Vagina (tissue), 2 donors: ENCODE data around the gene KRTAP12-3. TPM values are rescaled to one million over a fixed set of nuclear protein-coding genes. Genes with fewer than 3 reads are reported as not detected.
"Not testable (repeated sequence)": the region's sequence is repeated elsewhere in the genome, so short reads cannot be mapped to it uniquely, and the experiment has no call there.

Experiments used
- DNase-seq, 2 donors: peaks; one replicate each; pipeline ENCODE4 v3.0.0-alpha.2; 2017; ENCODE audit errors: extremely low spot score in 2 of 2
- H3K27ac ChIP-seq: fragments of 200-600 bp; sonication (generic); one replicate; pipeline ENCODE4 v1.5.1; 2019
- H3K27me3 ChIP-seq: fragments of 200-600 bp; sonication (generic); one replicate; pipeline ENCODE4 v1.5.1; 2019
- H3K36me3 ChIP-seq, 2 donors: fragments of 200-600 bp; sonication (generic); one replicate each; pipeline ENCODE4 v1.5.1; 2017 to 2019
- H3K4me1 ChIP-seq: fragments of 200-600 bp; sonication (generic); one replicate; pipeline ENCODE4 v1.5.1; 2019
- H3K4me3 ChIP-seq, 2 donors: fragments of 200-600 bp; sonication (generic); 1 replicate in 1 of 2; 2 replicates in 1 of 2; pipeline ENCODE4 v1.5.1; 2016 to 2019
- H3K9me3 ChIP-seq: fragments of 200-600 bp; sonication (generic); one replicate; pipeline ENCODE4 v1.5.1; 2019
- POLR2A ChIP-seq, 2 donors: fragments of 450-650 bp; IDR thresholded peaks; one replicate each; pipeline ENCODE4 v1.6.1; 2017; ENCODE audit warnings: antibody characterized with exemption in 2 of 2, mild to moderate bottlenecking in 2 of 2, moderate library complexity in 2 of 2
- POLR2AphosphoS5 ChIP-seq, 2 donors: sonication (generic); formaldehyde crosslinking; IDR thresholded peaks; one replicate each; pipeline ENCODE4 v1.9.0; 2017; ENCODE audit warnings: antibody characterized with exemption in 2 of 2, mild to moderate bottlenecking in 2 of 2, low read depth in 1 of 2; ENCODE audit not compliant: insufficient read depth in 1 of 2
- intact Hi-C: fragments of 100-400 bp; cut with DNase I; formaldehyde crosslinking; loops from one replicate; pipeline ENCODE4 v1.15.1; 2023
- total RNA-seq: library from RNA; depleted of rRNA; stranded (reverse); fragments of >200 nt; gene quantifications from one replicate; pipeline ENCODE4 v1.2.3, GENCODE V29; 2016
- TF ChIP-seq, protein P1 (sequence below), 3 experiments: fragments of 450-650 bp in 2 of 3; fragments of 200-600 bp in 1 of 3; sonication (generic) in 1 of 3; IDR thresholded peaks; one replicate each; pipeline ENCODE4 v1.5.1; 2017 to 2019; ENCODE audit warnings: antibody characterized with exemption in 3 of 3, mild to moderate bottlenecking in 2 of 3, moderate library complexity in 2 of 3

The KRTAP12-3 gene
- total RNA-seq, 1 donor from 2014 or later, result not detected

DNA sequence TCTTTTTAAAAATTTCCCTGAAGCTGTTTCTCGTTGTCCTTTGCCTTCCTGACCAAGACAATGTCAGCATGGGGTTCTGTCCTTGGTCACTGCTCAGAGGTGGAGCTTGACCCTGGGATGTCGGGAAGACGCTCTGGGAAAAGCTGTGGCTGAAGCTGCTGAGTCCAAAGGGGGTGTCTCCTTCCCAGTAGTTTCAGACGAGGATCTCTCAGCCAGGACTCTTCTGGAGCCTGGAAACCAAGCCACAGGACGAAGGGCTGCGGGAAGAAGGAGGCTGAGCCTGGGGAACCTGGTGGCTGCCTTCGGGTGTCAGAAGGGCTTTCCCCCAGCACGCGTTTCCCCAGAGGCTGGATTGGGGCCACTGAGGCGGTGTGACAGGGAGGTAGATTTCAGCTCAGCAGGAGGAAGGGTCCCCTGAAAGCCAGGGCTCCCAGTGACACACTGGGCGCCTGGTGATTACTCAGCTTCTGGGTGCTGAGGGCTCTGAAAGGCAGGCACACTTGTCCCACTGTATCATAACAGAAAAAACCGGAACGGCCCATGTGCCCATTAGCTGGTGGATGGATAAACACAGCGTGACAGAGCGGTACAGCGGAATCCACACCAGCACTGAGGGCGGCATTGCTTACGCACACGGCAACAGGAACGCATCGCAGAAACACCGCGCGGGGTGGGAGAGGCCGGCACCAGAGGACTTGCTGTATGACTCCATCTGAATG, 29.3 kb downstream of the KRTAP12-3 start:
- no peaks in the 10 kb centered on the region for H3K27me3 ChIP-seq
- no peaks in the 10 kb centered on the region for H3K9me3 ChIP-seq
- TF ChIP-seq, protein P1, sequence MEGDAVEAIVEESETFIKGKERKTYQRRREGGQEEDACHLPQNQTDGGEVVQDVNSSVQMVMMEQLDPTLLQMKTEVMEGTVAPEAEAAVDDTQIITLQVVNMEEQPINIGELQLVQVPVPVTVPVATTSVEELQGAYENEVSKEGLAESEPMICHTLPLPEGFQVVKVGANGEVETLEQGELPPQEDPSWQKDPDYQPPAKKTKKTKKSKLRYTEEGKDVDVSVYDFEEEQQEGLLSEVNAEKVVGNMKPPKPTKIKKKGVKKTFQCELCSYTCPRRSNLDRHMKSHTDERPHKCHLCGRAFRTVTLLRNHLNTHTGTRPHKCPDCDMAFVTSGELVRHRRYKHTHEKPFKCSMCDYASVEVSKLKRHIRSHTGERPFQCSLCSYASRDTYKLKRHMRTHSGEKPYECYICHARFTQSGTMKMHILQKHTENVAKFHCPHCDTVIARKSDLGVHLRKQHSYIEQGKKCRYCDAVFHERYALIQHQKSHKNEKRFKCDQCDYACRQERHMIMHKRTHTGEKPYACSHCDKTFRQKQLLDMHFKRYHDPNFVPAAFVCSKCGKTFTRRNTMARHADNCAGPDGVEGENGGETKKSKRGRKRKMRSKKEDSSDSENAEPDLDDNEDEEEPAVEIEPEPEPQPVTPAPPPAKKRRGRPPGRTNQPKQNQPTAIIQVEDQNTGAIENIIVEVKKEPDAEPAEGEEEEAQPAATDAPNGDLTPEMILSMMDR (IDR thresholded peaks at IDR 0.05), result no peak
- TF ChIP-seq POLR2A (IDR thresholded peaks at IDR 0.05), result no peak
- TF ChIP-seq POLR2AphosphoS5 (IDR thresholded peaks at IDR 0.05; ENCODE audit: insufficient read depth in 1 of 2, low read depth in 1 of 2), result no peak
- intact Hi-C loops, result no loop called here
- H3K4me1 ChIP-seq, result no peaks in the 10 kb centered on the region
- peak; percentile 62 to 84 for DNase-seq
- H3K36me3 ChIP-seq, result no peaks in the 10 kb centered on the region
- H3K4me3 ChIP-seq, result no peak overlapping the region
- H3K27ac ChIP-seq, result no peak overlapping the region

DNA sequence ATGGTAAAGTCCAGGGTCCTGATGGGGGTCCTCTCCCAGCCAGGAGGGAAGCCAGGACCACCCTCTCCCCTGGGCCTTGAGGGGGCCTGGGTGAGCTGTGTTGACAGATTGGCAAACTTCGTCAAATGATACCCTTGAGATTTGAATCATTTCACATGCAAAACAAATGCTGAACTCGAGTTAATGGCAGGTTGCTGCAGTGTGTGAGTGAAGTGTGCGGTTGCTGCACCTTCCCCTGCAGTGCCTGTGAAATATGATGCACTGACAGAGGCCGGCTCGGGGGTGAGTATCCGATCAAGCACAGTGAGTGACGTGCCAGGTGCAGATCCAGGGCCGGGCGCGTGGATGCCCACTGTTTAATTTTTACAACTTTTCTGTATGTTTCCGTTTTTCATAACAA, 29.9 kb downstream of the KRTAP12-3 start:
- peak; percentile 64 to 74 for DNase-seq

DNA sequence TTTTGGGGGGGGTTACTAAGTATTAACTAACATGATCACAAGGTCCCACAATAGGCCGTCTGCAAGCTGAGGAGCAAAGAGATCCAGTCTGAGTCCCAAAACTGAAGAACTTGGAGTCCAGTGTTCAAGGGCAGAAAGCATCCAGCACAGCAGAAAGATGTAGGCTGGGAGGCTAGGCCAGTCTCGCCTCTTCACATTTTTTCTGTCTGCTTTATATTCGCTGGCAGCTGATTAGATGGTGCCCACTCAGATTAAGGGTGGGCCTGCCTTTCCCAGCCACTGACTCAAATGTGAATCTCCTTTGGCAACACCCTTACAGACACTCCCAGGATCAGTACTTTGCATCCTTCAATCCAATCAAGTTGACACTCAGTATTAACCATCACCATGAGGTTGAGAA, 32.0 kb downstream of the KRTAP12-3 start:
- DNase-seq, result peak in 1 of 2 donors; percentile 52
- intact Hi-C loops, H3K27me3 ChIP-seq, H3K36me3 ChIP-seq, H3K4me3 ChIP-seq, H3K27ac ChIP-seq, H3K9me3 ChIP-seq, H3K4me1 ChIP-seq: not testable (repeated sequence)

More for the DNA sequence above, 29.9 kb downstream of the KRTAP12-3 start:
- Histone ChIP-seq H3K27me3 (no peaks in the 10 kb centered on the region), H3K36me3 (no peaks in the 10 kb centered on the region), H3K4me1 (no peaks in the 10 kb centered on the region), H3K4me3 (no peak overlapping the region), H3K9me3 (no peaks in the 10 kb centered on the region), H3K27ac (no peak overlapping the region)
- intact Hi-C loops, result no loop called here
- no peak for TF ChIP-seq POLR2A (IDR thresholded peaks at IDR 0.05)
- TF ChIP-seq, protein P1 (IDR thresholded peaks at IDR 0.05), result no peak
- no peak for TF ChIP-seq POLR2AphosphoS5 (IDR thresholded peaks at IDR 0.05; ENCODE audit: insufficient read depth in 1 of 2, low read depth in 1 of 2)

DNA sequence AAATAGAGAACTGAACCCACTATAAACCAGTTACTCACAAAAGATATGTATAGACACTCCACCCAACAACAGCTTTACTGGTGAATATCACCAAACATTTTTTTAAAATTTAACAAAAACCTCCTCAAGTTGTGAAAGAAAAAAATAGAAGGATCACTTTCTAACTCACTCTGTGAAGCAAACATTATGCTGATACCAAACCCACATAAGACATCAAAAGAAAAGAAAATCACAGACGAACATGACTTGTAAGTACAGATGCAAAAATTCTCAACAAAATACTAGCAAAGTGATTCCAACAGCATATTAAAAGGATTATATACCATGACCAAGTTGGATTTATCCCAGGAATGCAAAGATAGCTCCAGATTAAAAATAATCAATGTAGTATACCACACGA, 34.0 kb downstream of the KRTAP12-3 start:
- TF ChIP-seq POLR2AphosphoS5 (IDR thresholded peaks at IDR 0.05; ENCODE audit: insufficient read depth in 1 of 2, low read depth in 1 of 2) (no peak), POLR2A (IDR thresholded peaks at IDR 0.05) (no peak)
- TF ChIP-seq, protein P1 (IDR thresholded peaks at IDR 0.05), result no peak
- Histone ChIP-seq H3K27ac (no peak overlapping the region), H3K9me3 (no peaks in the 10 kb centered on the region), H3K27me3 (no peaks in the 10 kb centered on the region), H3K4me3 (no peak overlapping the region), H3K36me3 (no peaks in the 10 kb centered on the region), H3K4me1 (no peaks in the 10 kb centered on the region)
- no peak for DNase-seq
- intact Hi-C loops, result no loop called here

DNA sequence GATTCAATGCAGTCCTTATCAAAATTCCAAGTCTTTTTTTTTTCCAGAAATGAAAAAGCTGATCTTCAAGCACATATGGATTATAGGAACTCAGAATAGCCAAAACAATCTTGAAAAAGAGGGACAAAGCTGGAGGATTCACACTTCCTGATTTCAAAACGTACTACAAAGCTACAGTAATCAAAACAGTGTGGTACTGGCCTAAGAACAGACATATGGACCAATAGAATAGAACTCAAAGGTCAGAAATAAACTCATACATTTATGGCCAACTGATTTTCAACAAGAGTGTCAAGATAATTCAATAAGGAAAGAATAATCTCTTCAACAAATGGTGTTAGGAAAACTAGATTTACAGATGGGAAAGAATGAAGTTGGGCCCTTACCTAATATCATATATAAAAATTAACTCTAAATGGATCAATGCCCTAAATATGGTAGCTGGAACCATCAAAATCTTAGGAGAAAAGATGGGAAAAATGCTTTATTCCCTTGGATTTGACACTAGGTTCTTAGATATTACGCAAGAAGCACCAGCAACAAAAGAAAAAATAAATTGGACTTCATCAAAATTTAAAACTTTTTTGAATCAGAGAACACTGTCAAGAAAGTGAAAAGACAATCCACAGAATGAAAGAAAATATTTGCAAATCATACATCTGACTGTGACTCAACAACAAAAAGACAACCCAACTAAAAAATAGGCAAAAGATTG, 35.2 kb downstream of the KRTAP12-3 start:
- TF ChIP-seq, protein P1 (IDR thresholded peaks at IDR 0.05), result no peak
- TF ChIP-seq POLR2AphosphoS5 (IDR thresholded peaks at IDR 0.05; ENCODE audit: insufficient read depth in 1 of 2, low read depth in 1 of 2) (no peak), POLR2A (IDR thresholded peaks at IDR 0.05) (no peak)
- H3K4me1 ChIP-seq, result no peaks in the 10 kb centered on the region
- H3K9me3 ChIP-seq, result no peaks in the 10 kb centered on the region
- H3K36me3 ChIP-seq, result no peaks in the 10 kb centered on the region
- intact Hi-C loops, result no loop called here
- DNase-seq, result no peak
- no peaks in the 10 kb centered on the region for H3K27me3 ChIP-seq
- H3K4me3 ChIP-seq, result no peak overlapping the region
- no peak overlapping the region for H3K27ac ChIP-seq
